Liver (tissue), 9 donors: ENCODE results near the gene ATG9B. TPM values are rescaled to one million over a fixed set of nuclear protein-coding genes. Genes with fewer than 3 reads are reported as not detected.

Source experiments
- DNase-seq: peaks from one replicate; pipeline ENCODE4 v3.0.0-alpha.2; 2017; ENCODE audit warnings: low spot score
- H3K27ac ChIP-seq, 2 donors: one replicate each; pipeline ENCODE4 v1.7.0; 2013; ENCODE audit warnings: inconsistent platforms in 2 of 2, low read length in 2 of 2, control low read depth in 1 of 2, low read depth in 1 of 2, mild to moderate bottlenecking in 1 of 2
- H3K27me3 ChIP-seq, 4 donors: one replicate each; pipeline versions ENCODE4 v1.6.1 to v1.7.0; 2013; ENCODE audit warnings: low read length in 3 of 4, inconsistent platforms in 1 of 4, mild to moderate bottlenecking in 1 of 4, moderate library complexity in 1 of 4; ENCODE audit not compliant: control insufficient read depth in 4 of 4, insufficient read depth in 4 of 4
- H3K36me3 ChIP-seq, 4 donors: one replicate each; pipeline versions ENCODE4 v1.6.1 to v1.7.0; 2013; ENCODE audit warnings: low read length in 3 of 4, mild to moderate bottlenecking in 3 of 4, low read depth in 1 of 4, moderate library complexity in 1 of 4; ENCODE audit not compliant: control insufficient read depth in 4 of 4, insufficient read depth in 3 of 4
- H3K4me1 ChIP-seq, 4 donors: one replicate each; pipeline versions ENCODE4 v1.6.1 to v1.7.0; 2013; ENCODE audit warnings: low read length in 3 of 4, mild to moderate bottlenecking in 3 of 4, moderate library complexity in 1 of 4; ENCODE audit not compliant: control insufficient read depth in 4 of 4, insufficient read depth in 4 of 4
- H3K4me3 ChIP-seq, 3 donors: one replicate each; pipeline versions ENCODE4 v1.6.1 to v1.7.0; 2013; ENCODE audit warnings: low read length in 3 of 3, control low read depth in 1 of 3, low read depth in 1 of 3, mild to moderate bottlenecking in 1 of 3
- H3K9ac ChIP-seq, 2 donors: one replicate each; pipeline ENCODE4 v1.7.0; 2013; ENCODE audit warnings: low read length in 2 of 2, mild to moderate bottlenecking in 2 of 2, moderate library complexity in 2 of 2, control low read depth in 1 of 2, low read depth in 1 of 2
- H3K9me3 ChIP-seq, 4 donors: one replicate each; pipeline versions ENCODE4 v1.6.1 to v1.7.0; 2013; ENCODE audit warnings: low read length in 3 of 4; ENCODE audit not compliant: control insufficient read depth in 4 of 4
- EGR1 ChIP-seq, 2 donors: IDR thresholded peaks; 2 replicates each; pipeline ENCODE4 v1.6.1; 2016 to 2018; ENCODE audit warnings: antibody characterized with exemption in 2 of 2, low read depth in 2 of 2
- FOXA1 ChIP-seq: IDR thresholded peaks from 2 replicates; pipeline ENCODE4 v1.6.1; 2016; ENCODE audit warnings: antibody characterized with exemption
- FOXA2 ChIP-seq: IDR thresholded peaks from 2 replicates; pipeline ENCODE4 v1.6.1; 2016; ENCODE audit warnings: antibody characterized with exemption
- GABPA ChIP-seq, 2 donors: IDR thresholded peaks in 1 of 2; conservative IDR thresholded peaks in 1 of 2; 2 replicates each; pipeline ENCODE4 v1.6.1; 2016; ENCODE audit warnings: antibody characterized with exemption in 2 of 2, mild to moderate bottlenecking in 1 of 2, moderate library complexity in 1 of 2
- HNF4A ChIP-seq, 2 donors: conservative IDR thresholded peaks; 2 replicates each; pipeline ENCODE4 v1.6.1; 2016; ENCODE audit warnings: antibody characterized with exemption in 2 of 2, mild to moderate bottlenecking in 2 of 2
- JUND ChIP-seq, 2 donors: IDR thresholded peaks; 2 replicates each; pipeline ENCODE4 v1.6.1; 2016; ENCODE audit warnings: antibody characterized with exemption in 2 of 2
- NR2F2 ChIP-seq: IDR thresholded peaks from 2 replicates; pipeline ENCODE4 v1.6.1; 2016; ENCODE audit warnings: antibody characterized with exemption
- RAD21 ChIP-seq, 2 donors: IDR thresholded peaks; 2 replicates each; pipeline ENCODE4 v1.6.1; 2016; ENCODE audit warnings: antibody characterized with exemption in 2 of 2, mild to moderate bottlenecking in 2 of 2
- RXRA ChIP-seq, 2 donors: IDR thresholded peaks; 2 replicates each; pipeline ENCODE4 v1.6.1; 2017 to 2018; ENCODE audit warnings: antibody characterized with exemption in 2 of 2, mild to moderate bottlenecking in 1 of 2
- SP1 ChIP-seq: IDR thresholded peaks from 2 replicates; pipeline ENCODE4 v1.6.1; 2018; ENCODE audit warnings: antibody characterized with exemption, mild to moderate bottlenecking
- TAF1 ChIP-seq: conservative IDR thresholded peaks from 2 replicates; pipeline ENCODE4 v1.6.1; 2016; ENCODE audit warnings: antibody characterized with exemption, mild to moderate bottlenecking
- WGBS: extraction: QIAGEN DNeasy Blood & Tissue Kit; methylation state at CpG from one replicate; pipeline ENCODE4 v1.1.7; 2013; 5-methylcytosine and 5-hydroxymethylcytosine counted together
- polyA plus RNA-seq, 2 donors: library from polyadenylated mRNA; stranded (reverse) in 1 of 2; unstranded in 1 of 2; fragments of 200-250 nt in 1 of 2; fragments of >200 nt in 1 of 2; fragmentation: Nextera tagmentation in 1 of 2; extraction: Ambion mirVana in 1 of 2; gene quantifications; one replicate each; pipeline versions ENCODE4 v1.2.1 to v1.2.3, GENCODE V29; 2013 to 2015
- total RNA-seq, 2 donors: library from RNA; depleted of rRNA; stranded (reverse); fragments of >200 nt; gene quantifications; one replicate each; pipeline ENCODE4 v1.2.3, GENCODE V29; 2014
- TF ChIP-seq, protein P1 (sequence below): fragments of 150-350 bp; IDR thresholded peaks from 2 replicates; pipeline ENCODE4 v1.5.1; 2017; ENCODE audit warnings: improper control_type of control experiment, low read depth, low read length; ENCODE audit not compliant: missing input control
- TF ChIP-seq, protein P2 (sequence below): IDR thresholded peaks from 2 replicates; pipeline ENCODE4 v1.6.1; 2016; ENCODE audit warnings: antibody characterized with exemption, mild to moderate bottlenecking
- TF ChIP-seq, protein P3 (sequence below): IDR thresholded peaks from 2 replicates; pipeline ENCODE4 v1.6.1; 2016; ENCODE audit warnings: antibody characterized with exemption
- TF ChIP-seq, protein P4 (sequence below): IDR thresholded peaks from 2 replicates; pipeline ENCODE4 v1.6.1; 2016; ENCODE audit warnings: antibody characterized with exemption
- donor health status: healthy.
- donor health status: healthy.
- donor health status: healthy.
- donor health status: healthy.
- donor health status: healthy.

Gene ATG9B
- total and polyA plus RNA-seq, 4 donors = 0.61 TPM; not detected in 3

DNA sequence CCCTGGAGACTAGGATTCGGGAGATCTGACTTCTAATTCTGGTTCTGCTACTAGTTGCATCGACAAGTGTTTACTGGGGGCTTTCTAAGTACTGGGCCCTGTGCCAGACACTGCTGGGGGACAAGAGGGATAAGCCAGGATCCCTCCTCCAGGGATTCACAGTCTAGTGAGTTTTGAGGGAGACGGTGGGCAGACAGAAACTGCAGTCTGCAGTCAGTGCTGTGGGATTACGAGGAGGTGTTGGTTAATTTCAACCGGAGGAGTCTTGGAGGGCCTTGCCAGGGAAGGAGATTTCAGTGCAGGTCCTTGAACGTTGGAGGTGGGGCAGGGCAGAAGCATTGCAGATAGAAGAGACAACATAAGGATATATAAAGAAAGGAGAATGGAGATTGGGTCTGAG, 42.6 kb downstream of the ATG9B start:
- H3K36me3 ChIP-seq = no peaks in the 10 kb centered on the region
- no peaks in the 10 kb centered on the region for H3K9me3 ChIP-seq
- no peak overlapping the region for H3K9ac ChIP-seq
- peaks cover 0 to 12% (median 4%) of the 10 kb centered on the region in 4 donors for H3K4me1 ChIP-seq
- WGBS = 62% methylated on average over 6 of the region's 6 CpGs
- H3K27ac ChIP-seq = no peak overlapping the region
- no peak overlapping the region for H3K4me3 ChIP-seq
- H3K27me3 ChIP-seq = peaks cover 0 to 6% (median 5%) of the 10 kb centered on the region in 4 donors
- no peak for DNase-seq
- TF ChIP-seq, protein P1, sequence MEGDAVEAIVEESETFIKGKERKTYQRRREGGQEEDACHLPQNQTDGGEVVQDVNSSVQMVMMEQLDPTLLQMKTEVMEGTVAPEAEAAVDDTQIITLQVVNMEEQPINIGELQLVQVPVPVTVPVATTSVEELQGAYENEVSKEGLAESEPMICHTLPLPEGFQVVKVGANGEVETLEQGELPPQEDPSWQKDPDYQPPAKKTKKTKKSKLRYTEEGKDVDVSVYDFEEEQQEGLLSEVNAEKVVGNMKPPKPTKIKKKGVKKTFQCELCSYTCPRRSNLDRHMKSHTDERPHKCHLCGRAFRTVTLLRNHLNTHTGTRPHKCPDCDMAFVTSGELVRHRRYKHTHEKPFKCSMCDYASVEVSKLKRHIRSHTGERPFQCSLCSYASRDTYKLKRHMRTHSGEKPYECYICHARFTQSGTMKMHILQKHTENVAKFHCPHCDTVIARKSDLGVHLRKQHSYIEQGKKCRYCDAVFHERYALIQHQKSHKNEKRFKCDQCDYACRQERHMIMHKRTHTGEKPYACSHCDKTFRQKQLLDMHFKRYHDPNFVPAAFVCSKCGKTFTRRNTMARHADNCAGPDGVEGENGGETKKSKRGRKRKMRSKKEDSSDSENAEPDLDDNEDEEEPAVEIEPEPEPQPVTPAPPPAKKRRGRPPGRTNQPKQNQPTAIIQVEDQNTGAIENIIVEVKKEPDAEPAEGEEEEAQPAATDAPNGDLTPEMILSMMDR = no peak
- TF ChIP-seq GABPA (IDR thresholded peaks at IDR 0.05 in 1 of 2, conservative IDR thresholded peaks at IDR 0.05 in 1 of 2) (no peak), HNF4A (conservative IDR thresholded peaks at IDR 0.05) (no peak), SP1 (no peak), FOXA2 (no peak), FOXA1 (no peak), RAD21 (IDR thresholded peaks at IDR 0.05) (no peak), JUND (IDR thresholded peaks at IDR 0.05) (no peak), NR2F2 (no peak), EGR1 (IDR thresholded peaks at IDR 0.05; ENCODE audit: low read depth in 2 of 2) (no peak), TAF1 (no peak)
- TF ChIP-seq, protein P2, sequence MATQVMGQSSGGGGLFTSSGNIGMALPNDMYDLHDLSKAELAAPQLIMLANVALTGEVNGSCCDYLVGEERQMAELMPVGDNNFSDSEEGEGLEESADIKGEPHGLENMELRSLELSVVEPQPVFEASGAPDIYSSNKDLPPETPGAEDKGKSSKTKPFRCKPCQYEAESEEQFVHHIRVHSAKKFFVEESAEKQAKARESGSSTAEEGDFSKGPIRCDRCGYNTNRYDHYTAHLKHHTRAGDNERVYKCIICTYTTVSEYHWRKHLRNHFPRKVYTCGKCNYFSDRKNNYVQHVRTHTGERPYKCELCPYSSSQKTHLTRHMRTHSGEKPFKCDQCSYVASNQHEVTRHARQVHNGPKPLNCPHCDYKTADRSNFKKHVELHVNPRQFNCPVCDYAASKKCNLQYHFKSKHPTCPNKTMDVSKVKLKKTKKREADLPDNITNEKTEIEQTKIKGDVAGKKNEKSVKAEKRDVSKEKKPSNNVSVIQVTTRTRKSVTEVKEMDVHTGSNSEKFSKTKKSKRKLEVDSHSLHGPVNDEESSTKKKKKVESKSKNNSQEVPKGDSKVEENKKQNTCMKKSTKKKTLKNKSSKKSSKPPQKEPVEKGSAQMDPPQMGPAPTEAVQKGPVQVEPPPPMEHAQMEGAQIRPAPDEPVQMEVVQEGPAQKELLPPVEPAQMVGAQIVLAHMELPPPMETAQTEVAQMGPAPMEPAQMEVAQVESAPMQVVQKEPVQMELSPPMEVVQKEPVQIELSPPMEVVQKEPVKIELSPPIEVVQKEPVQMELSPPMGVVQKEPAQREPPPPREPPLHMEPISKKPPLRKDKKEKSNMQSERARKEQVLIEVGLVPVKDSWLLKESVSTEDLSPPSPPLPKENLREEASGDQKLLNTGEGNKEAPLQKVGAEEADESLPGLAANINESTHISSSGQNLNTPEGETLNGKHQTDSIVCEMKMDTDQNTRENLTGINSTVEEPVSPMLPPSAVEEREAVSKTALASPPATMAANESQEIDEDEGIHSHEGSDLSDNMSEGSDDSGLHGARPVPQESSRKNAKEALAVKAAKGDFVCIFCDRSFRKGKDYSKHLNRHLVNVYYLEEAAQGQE = no peak
- TF ChIP-seq, protein P3, sequence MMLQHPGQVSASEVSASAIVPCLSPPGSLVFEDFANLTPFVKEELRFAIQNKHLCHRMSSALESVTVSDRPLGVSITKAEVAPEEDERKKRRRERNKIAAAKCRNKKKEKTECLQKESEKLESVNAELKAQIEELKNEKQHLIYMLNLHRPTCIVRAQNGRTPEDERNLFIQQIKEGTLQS = no peak
- TF ChIP-seq, protein P4, sequence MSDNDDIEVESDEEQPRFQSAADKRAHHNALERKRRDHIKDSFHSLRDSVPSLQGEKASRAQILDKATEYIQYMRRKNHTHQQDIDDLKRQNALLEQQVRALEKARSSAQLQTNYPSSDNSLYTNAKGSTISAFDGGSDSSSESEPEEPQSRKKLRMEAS = no peak

DNA sequence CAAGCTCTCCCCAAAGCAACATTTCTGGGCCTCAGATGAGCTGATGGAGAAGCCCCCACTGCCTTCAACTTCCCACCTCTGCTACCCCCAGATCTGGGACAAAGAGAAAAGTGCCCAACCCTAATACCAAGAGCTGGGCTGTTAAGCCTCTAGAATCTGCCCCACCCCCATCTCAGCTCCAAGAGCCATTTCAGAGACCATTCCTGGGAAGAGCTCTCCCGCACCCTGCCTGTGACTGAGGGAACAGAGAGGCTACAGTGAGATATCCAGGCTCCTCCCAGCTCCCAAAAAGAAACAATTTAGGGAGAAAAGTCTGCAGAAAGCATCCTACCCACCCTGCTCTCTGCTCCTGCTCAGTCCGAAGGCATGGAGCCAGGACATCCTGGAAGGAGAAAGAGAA, 43.6 kb downstream of the ATG9B start:
- 47% methylated on average over 2 of the region's 2 CpGs for WGBS
- Histone ChIP-seq H3K4me3 (no peak overlapping the region), H3K9ac (no peak overlapping the region), H3K27me3 (peaks cover 0 to 12% (median 5%) of the 10 kb centered on the region in 4 donors), H3K36me3 (no peaks in the 10 kb centered on the region), H3K9me3 (no peaks in the 10 kb centered on the region), H3K27ac (no peak overlapping the region), H3K4me1 (peaks cover 0 to 12% (median 4%) of the 10 kb centered on the region in 4 donors)
- TF ChIP-seq FOXA1 = no peak
- no peak for TF ChIP-seq JUND (IDR thresholded peaks at IDR 0.05)
- TF ChIP-seq RXRA (IDR thresholded peaks at IDR 0.05) = no peak
- no peak for DNase-seq
